Mammary epithelial cell (primary cell): Measurements from ENCODE around the gene FAM13B.

Experiments used
- CTCF ChIP-seq, 2 donors: IDR thresholded peaks in 1 of 2; conservative IDR thresholded peaks in 1 of 2; 2 replicates each; pipeline ENCODE4 v1.5.1; 2011 to 2012; ENCODE audit warnings: inconsistent platforms in 2 of 2, low read length in 2 of 2, mild to moderate bottlenecking in 2 of 2, control low read depth in 1 of 2, low read depth in 1 of 2; ENCODE audit not compliant: insufficient read depth in 1 of 2; ENCODE audit errors: extremely low read depth in 1 of 2
- EZH2 ChIP-seq: IDR thresholded peaks from 2 replicates; pipeline ENCODE4 v1.6.1; 2012; ENCODE audit warnings: low read length, inconsistent platforms, borderline replicate concordance

GRCh38 chr5:137921931-137922330 lies 110.9 kb downstream of the FAM13B start:
- TF ChIP-seq EZH2 (no peak), CTCF (conservative IDR thresholded peaks at IDR 0.05 in 1 of 2, IDR thresholded peaks at IDR 0.05 in 1 of 2; ENCODE audit: extremely low read depth in 1 of 2, insufficient read depth in 1 of 2, low read depth in 1 of 2, low read length in 2 of 2) (no peak)
